GM12875 (cell line): Measurements from ENCODE around the gene DLST.

Experiments
- H3K4me3 ChIP-seq: one replicate; pipeline ENCODE4 v1.5.1; 2011; ENCODE audit warnings: low read depth, low read length, control low read depth
- CTCF ChIP-seq: IDR thresholded peaks from 2 replicates; pipeline ENCODE4 v1.5.1; 2011; ENCODE audit warnings: low read depth, mild to moderate bottlenecking, control low read depth, inconsistent platforms, low read length, moderate library complexity, borderline replicate concordance; ENCODE audit not compliant: insufficient read depth

DLST gene

GRCh38 chr14:74840603-74841030 is 41.1 kb upstream of the DLST start:
- H3K4me3 ChIP-seq, result no peak overlapping the region
- TF ChIP-seq CTCF, result no peak

GRCh38 chr14:74841230-74842207 is 40.2 kb upstream of the DLST start:
- no peak overlapping the region for H3K4me3 ChIP-seq
- no peak for TF ChIP-seq CTCF

GRCh38 chr14:74843653-74844052 is 38.1 kb upstream of the DLST start:
- TF ChIP-seq CTCF, result no peak
- H3K4me3 ChIP-seq, result no peak overlapping the region

GRCh38 chr14:74846168-74846567 is 35.5 kb upstream of the DLST start:
- no peak overlapping the region for H3K4me3 ChIP-seq
- no peak for TF ChIP-seq CTCF

- no peak for TF ChIP-seq CTCF
These were observed 34.6 kb upstream of the DLST start for GRCh38 chr14:74846968-74847665.

GRCh38 chr14:74848768-74849167 is 32.9 kb upstream of the DLST start:
- H3K4me3 ChIP-seq, result no peak overlapping the region
- TF ChIP-seq CTCF, result no peak

More at GRCh38 chr14:74846968-74847665, 34.6 kb upstream of the DLST start:
- H3K4me3 ChIP-seq, result no peak overlapping the region
